Measurements from ENCODE around the gene ATR. TPM values are rescaled to one million over a fixed set of nuclear protein-coding genes. Genes with fewer than 3 reads are reported as not detected.

ATR gene
- total RNA-seq, 1 experiment from 2014 or later: 15.6 TPM

- no peak overlapping the region for H3K4me2 ChIP-seq (ENCODE audit: low read length)
- no peaks in the 10 kb centered on the region for H3F3A ChIP-seq (ENCODE audit: low read length, unreplicated experiment)
- no peak for ATAC-seq
- H3K36me3 ChIP-seq (ENCODE audit: low read depth, low read length): no peaks in the 10 kb centered on the region
- H4K20me1 ChIP-seq (ENCODE audit: low read length): no peaks in the 10 kb centered on the region
- no peak for TF ChIP-seq EZH2phosphoT487 (IDR thresholded peaks at IDR 0.05; ENCODE audit: borderline replicate concordance, low read length)
- no peak for TF ChIP-seq EZH2 (IDR thresholded peaks at IDR 0.05; ENCODE audit: low read length, unreplicated experiment)
- TF ChIP-seq CTCF (conservative IDR thresholded peaks at IDR 0.05; ENCODE audit: low read depth, low read length): no peak
- H3K9me3 ChIP-seq (ENCODE audit: low read length): no peaks in the 10 kb centered on the region
- ChIA-PET POLR2A (ENCODE audit: unreplicated experiment) (no interaction called here), CTCF (interaction anchor here (0.7 kb wide), 1 partner anchor 22 kb away, joined by 4 read pairs; no protein-coding TSS in a partner anchor)
- no peak overlapping the region for H3K27ac ChIP-seq (ENCODE audit: low read length)
- H3K4me1 ChIP-seq (ENCODE audit: insufficient read depth, low read length): no peaks in the 10 kb centered on the region
- no peak overlapping the region for H3K4me3 ChIP-seq (ENCODE audit: low read length)
- no peaks in the 10 kb centered on the region for H3K9me2 ChIP-seq (replicated peaks; ENCODE audit: low read length)
- H2AFZ ChIP-seq (ENCODE audit: low read length): no peak overlapping the region
- H3K27me3 ChIP-seq (ENCODE audit: low read length): no peaks in the 10 kb centered on the region
- BruUV-seq (replicated peaks): no TSS peak
- intact Hi-C loops (cut with micrococcal nuclease): no loop called here
- H3K9ac ChIP-seq (ENCODE audit: low read length): no peak overlapping the region
- no peak for DNase-seq
- H3K79me2 ChIP-seq (ENCODE audit: low read length): 0 out of 2 replicates have a peak, but pooled peaks cover 5% of the 10 kb centered on the region
Measured at GRCh38 chr3:142625153-142625440, 46.6 kb upstream of the ATR start.

- intact Hi-C loops (cut with micrococcal nuclease): no loop called here
- Histone ChIP-seq H3K4me1 (ENCODE audit: insufficient read depth, low read length) (peaks cover 4% of the 10 kb centered on the region), H3K36me3 (ENCODE audit: low read depth, low read length) (no peaks in the 10 kb centered on the region), H3K9me3 (ENCODE audit: low read length) (no peaks in the 10 kb centered on the region), H4K20me1 (ENCODE audit: low read length) (no peaks in the 10 kb centered on the region), H3K9ac (ENCODE audit: low read length) (no peak overlapping the region), H3K79me2 (ENCODE audit: low read length) (0 out of 2 replicates have a peak, but pooled peaks cover 5% of the 10 kb centered on the region), H3K9me2 (replicated peaks; ENCODE audit: low read length) (no peaks in the 10 kb centered on the region), H3K27ac (ENCODE audit: low read length) (no peak overlapping the region), H3K27me3 (ENCODE audit: low read length) (no peaks in the 10 kb centered on the region), H3K4me3 (ENCODE audit: low read length) (no peak overlapping the region), H3K4me2 (ENCODE audit: low read length) (no peak overlapping the region), H3F3A (ENCODE audit: low read length, unreplicated experiment) (no peaks in the 10 kb centered on the region), H2AFZ (ENCODE audit: low read length) (no peak overlapping the region)
- no peak for DNase-seq
- TF ChIP-seq EZH2 (IDR thresholded peaks at IDR 0.05; ENCODE audit: low read length, unreplicated experiment) (no peak), EZH2phosphoT487 (IDR thresholded peaks at IDR 0.05; ENCODE audit: borderline replicate concordance, low read length) (no peak), CTCF (conservative IDR thresholded peaks at IDR 0.05; ENCODE audit: low read depth, low read length) (no peak)
- POLR2A ChIA-PET (ENCODE audit: unreplicated experiment): no interaction called here
- CTCF ChIA-PET: interaction anchor here (0.7 kb wide), 1 partner anchor 21 kb away, joined by 4 read pairs; no protein-coding TSS in a partner anchor
- BruUV-seq (replicated peaks): no TSS peak
- ATAC-seq: no peak
Measured at GRCh38 chr3:142624341-142625152, 46.0 kb upstream of the ATR start.

GRCh38 chr3:142623194-142623593 is 44.7 kb upstream of the ATR start:
- TF ChIP-seq EZH2 (IDR thresholded peaks at IDR 0.05; ENCODE audit: low read length, unreplicated experiment): no peak
- no peak for TF ChIP-seq CTCF (conservative IDR thresholded peaks at IDR 0.05; ENCODE audit: low read depth, low read length)
- Histone ChIP-seq H3F3A (ENCODE audit: low read length, unreplicated experiment) (no peaks in the 10 kb centered on the region), H3K4me2 (ENCODE audit: low read length) (no peak overlapping the region), H2AFZ (ENCODE audit: low read length) (no peak overlapping the region), H3K36me3 (ENCODE audit: low read depth, low read length) (no peaks in the 10 kb centered on the region), H4K20me1 (ENCODE audit: low read length) (no peaks in the 10 kb centered on the region), H3K4me1 (ENCODE audit: insufficient read depth, low read length) (peaks cover 16% of the 10 kb centered on the region), H3K4me3 (ENCODE audit: low read length) (no peak overlapping the region), H3K9me2 (replicated peaks; ENCODE audit: low read length) (no peaks in the 10 kb centered on the region), H3K9ac (ENCODE audit: low read length) (no peak overlapping the region), H3K27me3 (ENCODE audit: low read length) (no peaks in the 10 kb centered on the region), H3K79me2 (ENCODE audit: low read length) (0 out of 2 replicates have a peak, but pooled peaks cover 5% of the 10 kb centered on the region), H3K9me3 (ENCODE audit: low read length) (no peaks in the 10 kb centered on the region), H3K27ac (ENCODE audit: low read length) (no peak overlapping the region)
- DNase-seq (no peak), ATAC-seq (no peak)
- BruUV-seq (replicated peaks): no TSS peak
- intact Hi-C loops (cut with micrococcal nuclease): no loop called here
- ChIA-PET POLR2A (ENCODE audit: unreplicated experiment) (no interaction called here), CTCF (no interaction called here)
